ENCODE results near the gene GAB2.

GRCh38 chr11:78199015-78199652, 218.5 kb downstream of the GAB2 start:
- TF ChIP-seq, protein P1, sequence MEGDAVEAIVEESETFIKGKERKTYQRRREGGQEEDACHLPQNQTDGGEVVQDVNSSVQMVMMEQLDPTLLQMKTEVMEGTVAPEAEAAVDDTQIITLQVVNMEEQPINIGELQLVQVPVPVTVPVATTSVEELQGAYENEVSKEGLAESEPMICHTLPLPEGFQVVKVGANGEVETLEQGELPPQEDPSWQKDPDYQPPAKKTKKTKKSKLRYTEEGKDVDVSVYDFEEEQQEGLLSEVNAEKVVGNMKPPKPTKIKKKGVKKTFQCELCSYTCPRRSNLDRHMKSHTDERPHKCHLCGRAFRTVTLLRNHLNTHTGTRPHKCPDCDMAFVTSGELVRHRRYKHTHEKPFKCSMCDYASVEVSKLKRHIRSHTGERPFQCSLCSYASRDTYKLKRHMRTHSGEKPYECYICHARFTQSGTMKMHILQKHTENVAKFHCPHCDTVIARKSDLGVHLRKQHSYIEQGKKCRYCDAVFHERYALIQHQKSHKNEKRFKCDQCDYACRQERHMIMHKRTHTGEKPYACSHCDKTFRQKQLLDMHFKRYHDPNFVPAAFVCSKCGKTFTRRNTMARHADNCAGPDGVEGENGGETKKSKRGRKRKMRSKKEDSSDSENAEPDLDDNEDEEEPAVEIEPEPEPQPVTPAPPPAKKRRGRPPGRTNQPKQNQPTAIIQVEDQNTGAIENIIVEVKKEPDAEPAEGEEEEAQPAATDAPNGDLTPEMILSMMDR (conservative IDR thresholded peaks at IDR 0.05; ENCODE audit: low read length), result no peak
- no peak for TF ChIP-seq EZH2phosphoT487 (IDR thresholded peaks at IDR 0.05; ENCODE audit: borderline replicate concordance, low read depth, low read length)
